Hepatocyte (in vitro differentiated cells): Measurements from ENCODE around the gene GRIN3B.

Experiments
- CTCF ChIP-seq: fragments of 200-600 bp; sonication (generic); IDR thresholded peaks from 2 replicates; pipeline ENCODE4 v1.5.1; 2016; ENCODE audit warnings: antibody characterized with exemption, mild to moderate bottlenecking; ENCODE audit not compliant: poor library complexity
- EZH2phosphoT487 ChIP-seq: fragments of 200-600 bp; sonication (generic); IDR thresholded peaks from one replicate; pipeline ENCODE4 v1.6.1; 2018; ENCODE audit warnings: antibody characterized with exemption, mild to moderate bottlenecking, low read depth, moderate library complexity; ENCODE audit not compliant: unreplicated experiment, severe bottlenecking

- TF ChIP-seq EZH2phosphoT487 (no peak), CTCF (no peak)
Measured at GRCh38 chr19:973726-974563, 26.3 kb upstream of the GRIN3B start.
